Measurements from ENCODE around the gene IGSF6.

DNA sequence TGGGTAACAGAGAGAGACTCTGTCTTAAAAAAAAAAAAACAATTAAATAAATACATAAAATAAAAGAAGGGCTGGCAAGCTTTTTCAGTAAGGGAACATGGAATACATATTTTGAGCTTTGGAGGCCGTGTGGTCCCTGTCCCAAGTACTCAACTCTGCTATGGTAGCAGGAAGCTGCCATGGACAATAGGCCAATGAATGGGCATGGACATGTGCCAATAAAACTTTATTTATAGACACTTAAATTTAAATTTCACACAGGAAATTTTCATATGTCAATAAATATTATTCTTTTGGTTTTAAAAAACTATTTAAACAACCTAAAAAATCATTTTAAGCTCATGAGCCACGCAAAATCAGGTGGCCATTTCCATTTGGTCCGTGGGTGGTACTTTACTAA is 15.2 kb upstream of the IGSF6 start:
- TF ChIP-seq CTCF (IDR thresholded peaks at IDR 0.05) (no peak), EZH2 (IDR thresholded peaks at IDR 0.05; ENCODE audit: borderline replicate concordance, insufficient read depth, low read depth, low read length, poor library complexity, severe bottlenecking) (no peak)

Data from B cell (primary cell).